Body of pancreas (tissue), 4 donors: ENCODE results near the gene PASK. TPM values are rescaled to one million over a fixed set of nuclear protein-coding genes. Genes with fewer than 3 reads are reported as not detected.

ENCODE experiments used
- ATAC-seq: fragments of 150-250 bp; one replicate; pipeline ENCODE4 v1.9.1; 2016
- DNase-seq, 4 donors: peaks; one replicate each; pipeline ENCODE4 v3.0.0-alpha.2; 2019
- H3K27ac ChIP-seq, 4 donors: fragments of 200-600 bp; sonication (generic); 1 replicate in 3 of 4; 2 replicates in 1 of 4; pipeline versions ENCODE4 v1.5.1 to v1.6.1; 2016 to 2019; ENCODE audit warnings: mild to moderate bottlenecking in 1 of 4, mixed read lengths in 1 of 4, moderate library complexity in 1 of 4
- H3K27me3 ChIP-seq, 2 donors: fragments of 200-600 bp; sonication (generic); one replicate each; pipeline ENCODE4 v1.6.0; 2016; ENCODE audit warnings: mild to moderate bottlenecking in 1 of 2
- H3K36me3 ChIP-seq, 2 donors: fragments of 200-600 bp; sonication (generic); replicated peaks in 1 of 2; 2 replicates each; pipeline ENCODE4 v1.5.1; 2016; ENCODE audit warnings: low read depth in 2 of 2; ENCODE audit not compliant: insufficient read depth in 1 of 2
- H3K4me1 ChIP-seq: fragments of 200-600 bp; sonication (generic); one replicate; pipeline ENCODE4 v1.6.0; 2016
- H3K4me3 ChIP-seq, 2 donors: fragments of 200-600 bp; sonication (generic); 1 replicate in 1 of 2; 2 replicates in 1 of 2; pipeline ENCODE4 v1.5.1; 2016 to 2019
- H3K9me3 ChIP-seq, 3 donors: fragments of 200-600 bp; sonication (generic); 1 replicate in 2 of 3; 2 replicates in 1 of 3; pipeline ENCODE4 v1.5.1; 2016
- POLR2A ChIP-seq, 3 donors: fragments of 450-650 bp; IDR thresholded peaks; one replicate each; pipeline ENCODE4 v1.6.1; 2016; ENCODE audit warnings: antibody characterized with exemption in 3 of 3, mild to moderate bottlenecking in 2 of 3
- WGBS, 2 donors: methylation state at CpG; one replicate each; pipeline ENCODE4 v1.1.5; 2017; 5-methylcytosine and 5-hydroxymethylcytosine counted together
- intact Hi-C: fragments of 100-400 bp; cut with DNase I; formaldehyde crosslinking; loops from one replicate; pipeline ENCODE4 v1.15.1; 2023
- total RNA-seq, 2 donors: library from RNA; depleted of rRNA; stranded (reverse); fragments of >200 nt; gene quantifications; one replicate each; pipeline ENCODE4 v1.1.0, GENCODE V29; 2016
- TF ChIP-seq, protein P1 (sequence below), 7 experiments: fragments of 450-650 bp in 4 of 7; fragments of 200-600 bp in 3 of 7; sonication (generic) in 3 of 7; IDR thresholded peaks; one replicate each; pipeline ENCODE4 v1.5.1; 2016 to 2019; ENCODE audit warnings: antibody characterized with exemption in 7 of 7

PASK gene
- total RNA-seq, 2 donors from 2014 or later = 7.5 to 15.8 TPM

DNA sequence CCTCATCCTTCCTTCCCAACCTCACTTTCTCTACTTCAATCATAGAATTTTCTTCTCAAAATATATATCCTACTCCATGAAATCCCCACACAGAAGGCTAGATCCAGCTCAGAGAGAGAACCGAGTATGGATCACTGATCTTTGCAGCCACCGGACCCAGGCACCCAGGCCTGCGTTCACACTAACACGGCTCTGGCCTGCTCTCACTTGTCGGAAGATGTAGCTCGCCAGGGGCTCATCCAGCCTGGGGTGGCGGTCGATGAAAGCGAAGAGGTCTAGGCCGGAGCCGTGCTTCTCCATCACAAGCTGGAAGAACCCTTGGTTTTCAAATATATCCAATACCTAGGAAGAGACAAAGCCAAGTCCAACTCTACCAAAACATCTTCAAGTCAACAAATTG, 34.4 kb downstream of the PASK start:
- Histone ChIP-seq H3K36me3 (peaks cover 0 to 2% of the 10 kb centered on the region in 2 donors), H3K27me3 (no peaks in the 10 kb centered on the region), H3K27ac (no peak overlapping the region), H3K9me3 (no peaks in the 10 kb centered on the region), H3K4me3 (no peak overlapping the region), H3K4me1 (no peaks in the 10 kb centered on the region)
- 92 to 93% methylated on average over 11 of the region's 11 CpGs for WGBS, 2 donors
- ATAC-seq (no peak), DNase-seq (no peak)
- TF ChIP-seq, protein P1, sequence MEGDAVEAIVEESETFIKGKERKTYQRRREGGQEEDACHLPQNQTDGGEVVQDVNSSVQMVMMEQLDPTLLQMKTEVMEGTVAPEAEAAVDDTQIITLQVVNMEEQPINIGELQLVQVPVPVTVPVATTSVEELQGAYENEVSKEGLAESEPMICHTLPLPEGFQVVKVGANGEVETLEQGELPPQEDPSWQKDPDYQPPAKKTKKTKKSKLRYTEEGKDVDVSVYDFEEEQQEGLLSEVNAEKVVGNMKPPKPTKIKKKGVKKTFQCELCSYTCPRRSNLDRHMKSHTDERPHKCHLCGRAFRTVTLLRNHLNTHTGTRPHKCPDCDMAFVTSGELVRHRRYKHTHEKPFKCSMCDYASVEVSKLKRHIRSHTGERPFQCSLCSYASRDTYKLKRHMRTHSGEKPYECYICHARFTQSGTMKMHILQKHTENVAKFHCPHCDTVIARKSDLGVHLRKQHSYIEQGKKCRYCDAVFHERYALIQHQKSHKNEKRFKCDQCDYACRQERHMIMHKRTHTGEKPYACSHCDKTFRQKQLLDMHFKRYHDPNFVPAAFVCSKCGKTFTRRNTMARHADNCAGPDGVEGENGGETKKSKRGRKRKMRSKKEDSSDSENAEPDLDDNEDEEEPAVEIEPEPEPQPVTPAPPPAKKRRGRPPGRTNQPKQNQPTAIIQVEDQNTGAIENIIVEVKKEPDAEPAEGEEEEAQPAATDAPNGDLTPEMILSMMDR (IDR thresholded peaks at IDR 0.05) = no peak
- TF ChIP-seq POLR2A (IDR thresholded peaks at IDR 0.05) = no peak
- intact Hi-C loops = no loop called here

DNA sequence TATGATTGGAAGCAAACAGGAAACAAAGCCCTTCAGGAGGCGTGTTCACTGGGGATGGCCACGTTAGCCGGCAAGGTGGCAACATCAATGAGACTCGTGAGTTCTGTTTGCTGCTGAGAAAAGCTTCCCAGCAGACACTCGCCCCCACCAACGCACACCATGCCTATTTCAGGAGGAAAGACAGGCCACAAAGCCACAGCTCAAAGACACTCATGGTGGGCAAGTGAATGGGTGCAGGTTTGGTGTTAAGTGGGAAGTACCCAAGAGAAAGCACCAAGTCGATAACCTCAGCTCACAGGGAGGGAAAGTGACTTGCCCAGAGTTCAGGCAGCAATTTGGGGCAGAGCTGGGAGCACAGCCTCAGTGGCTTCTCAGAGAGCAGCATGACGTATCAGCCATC, 36.7 kb downstream of the PASK start:
- H3K36me3 ChIP-seq = peaks cover 0 to 2% of the 10 kb centered on the region in 2 donors

DNA sequence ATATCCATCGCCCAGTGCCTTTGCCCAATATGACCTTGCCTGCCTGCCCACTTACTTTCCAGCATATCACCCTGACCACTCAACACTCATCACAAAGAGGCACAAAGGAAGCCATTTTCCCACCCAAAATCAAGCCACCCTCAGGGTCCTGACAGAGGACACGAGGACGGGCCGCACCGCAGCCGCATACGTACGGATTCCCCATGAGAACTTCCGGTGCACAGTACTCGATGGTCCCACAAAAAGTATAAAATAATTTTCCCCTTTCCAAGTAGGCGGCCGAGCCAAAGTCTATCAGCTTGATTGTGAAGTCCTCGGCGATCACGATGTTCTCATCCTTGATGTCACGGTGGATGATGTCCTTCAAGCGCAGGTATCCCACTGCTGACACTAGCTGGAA, 37.2 kb downstream of the PASK start:
- Histone ChIP-seq H3K9me3 (no peaks in the 10 kb centered on the region), H3K4me3 (no peak overlapping the region), H3K4me1 (no peaks in the 10 kb centered on the region), H3K27me3 (no peaks in the 10 kb centered on the region), H3K27ac (no peak overlapping the region), H3K36me3 (peaks cover 0 to 2% of the 10 kb centered on the region in 2 donors)
- DNase-seq (no peak), ATAC-seq (no peak)
- intact Hi-C loops = no loop called here
- WGBS, 2 donors = 91% methylated on average over 13 to 17 of the region's 17 CpGs
- no peak for TF ChIP-seq POLR2A (IDR thresholded peaks at IDR 0.05)
- TF ChIP-seq, protein P1 (IDR thresholded peaks at IDR 0.05) = no peak

More for the DNA sequence above, 36.7 kb downstream of the PASK start:
- TF ChIP-seq, protein P1 (IDR thresholded peaks at IDR 0.05) = no peak
- TF ChIP-seq POLR2A (IDR thresholded peaks at IDR 0.05) = no peak
- intact Hi-C loops = no loop called here
- no peaks in the 10 kb centered on the region for H3K9me3 ChIP-seq
- 71 to 78% methylated on average over 8 of the region's 8 CpGs for WGBS, 2 donors
- H3K4me1 ChIP-seq = no peaks in the 10 kb centered on the region
- H3K27ac ChIP-seq = no peak overlapping the region
- no peaks in the 10 kb centered on the region for H3K27me3 ChIP-seq
- ATAC-seq (no peak), DNase-seq (no peak)
- H3K4me3 ChIP-seq = no peak overlapping the region

GRCh38 chr2:241111440-241111805, 37.8 kb downstream of the PASK start:
- TF ChIP-seq POLR2A (IDR thresholded peaks at IDR 0.05) = no peak
- TF ChIP-seq, protein P1 (IDR thresholded peaks at IDR 0.05) = no peak
- WGBS, 2 donors = 85 to 92% methylated on average over 9 of the region's 9 CpGs
- Histone ChIP-seq H3K4me3 (no peak overlapping the region), H3K36me3 (peaks cover 0 to 2% of the 10 kb centered on the region in 2 donors), H3K27ac (no peak overlapping the region), H3K9me3 (no peaks in the 10 kb centered on the region), H3K4me1 (no peaks in the 10 kb centered on the region), H3K27me3 (no peaks in the 10 kb centered on the region)
- DNase-seq (no peak), ATAC-seq (no peak)
- intact Hi-C loops = no loop called here

DNA sequence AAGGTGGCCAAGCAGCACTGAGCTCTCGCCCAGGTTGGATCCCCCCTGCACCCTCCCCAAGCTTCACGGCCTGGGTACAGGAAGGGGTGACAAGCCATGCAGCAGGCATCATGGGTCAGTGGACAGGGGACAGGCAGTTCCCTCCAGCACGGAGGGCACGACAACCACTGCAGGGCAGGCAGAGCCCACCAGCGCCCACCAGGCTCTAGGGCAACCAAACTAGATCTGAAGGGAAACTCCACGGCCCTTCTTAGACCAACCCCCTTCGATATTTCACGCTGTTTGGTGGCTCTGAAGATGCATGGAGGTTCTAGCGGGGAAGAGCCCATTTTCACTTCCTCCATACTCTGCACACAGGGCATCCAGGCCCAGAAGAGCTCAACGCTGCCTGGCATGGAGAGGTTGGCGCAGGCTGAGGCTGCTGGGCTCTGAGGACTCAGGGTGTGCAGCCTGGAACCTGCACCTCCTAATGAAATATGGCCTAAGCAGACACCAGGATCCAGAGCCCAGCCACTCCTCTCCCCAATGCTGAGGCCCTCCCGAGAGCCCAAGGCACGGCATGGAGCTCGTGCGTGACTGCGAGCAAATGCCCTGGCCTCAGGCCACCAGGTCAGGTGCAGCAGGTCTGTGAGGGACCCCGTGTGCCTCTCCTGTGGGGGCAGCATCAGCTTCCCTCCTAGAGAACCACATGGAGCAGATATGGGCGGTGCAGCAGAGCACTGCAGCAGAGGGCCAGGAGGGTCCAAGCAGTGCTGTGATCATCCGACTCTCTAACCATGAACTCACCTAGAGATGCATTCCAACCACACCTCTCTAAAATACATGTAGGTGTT, 38.4 kb downstream of the PASK start:
- intact Hi-C loops = no loop called here
- WGBS, 2 donors = 80 to 91% methylated on average over 11 to 19 of the region's 19 CpGs
- ATAC-seq = no peak

More for the DNA sequence above, 38.4 kb downstream of the PASK start:
- no peaks in the 10 kb centered on the region for H3K9me3 ChIP-seq
- TF ChIP-seq, protein P1 (IDR thresholded peaks at IDR 0.05) = no peak
- TF ChIP-seq POLR2A (IDR thresholded peaks at IDR 0.05) = no peak
- H3K27ac ChIP-seq = no peak overlapping the region
- DNase-seq = no peak
- no peak overlapping the region for H3K4me3 ChIP-seq
- no peaks in the 10 kb centered on the region for H3K4me1 ChIP-seq
- H3K27me3 ChIP-seq = no peaks in the 10 kb centered on the region
- H3K36me3 ChIP-seq = peaks cover 0 to 2% of the 10 kb centered on the region in 2 donors
